Measurements from ENCODE around the gene MYCBP2.
"Not testable (repeated sequence)": the region's sequence is repeated elsewhere in the genome, so short reads cannot be mapped to it uniquely, and the experiment has no call there.

MYCBP2 gene

DNA sequence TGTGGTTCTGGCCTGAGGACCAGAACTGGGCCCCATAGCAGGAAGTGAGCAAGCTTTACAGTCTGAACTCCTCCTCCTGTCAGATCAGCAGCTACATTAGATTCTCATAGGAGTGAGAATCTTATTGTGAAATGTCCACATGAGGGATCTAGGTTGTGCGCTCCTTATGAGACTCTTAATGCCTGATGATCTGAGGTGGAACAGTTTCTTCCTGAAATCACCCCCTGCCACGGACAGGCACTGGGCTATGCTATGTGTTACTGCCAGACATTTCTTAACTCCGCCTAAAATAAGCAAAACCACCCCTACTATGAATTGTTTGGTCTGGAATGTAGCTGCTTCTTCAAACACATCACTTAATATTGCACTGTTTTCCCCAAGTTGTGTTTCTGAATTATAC is 304.6 kb downstream of the MYCBP2 start:
- DNase-seq: no peak

DNA sequence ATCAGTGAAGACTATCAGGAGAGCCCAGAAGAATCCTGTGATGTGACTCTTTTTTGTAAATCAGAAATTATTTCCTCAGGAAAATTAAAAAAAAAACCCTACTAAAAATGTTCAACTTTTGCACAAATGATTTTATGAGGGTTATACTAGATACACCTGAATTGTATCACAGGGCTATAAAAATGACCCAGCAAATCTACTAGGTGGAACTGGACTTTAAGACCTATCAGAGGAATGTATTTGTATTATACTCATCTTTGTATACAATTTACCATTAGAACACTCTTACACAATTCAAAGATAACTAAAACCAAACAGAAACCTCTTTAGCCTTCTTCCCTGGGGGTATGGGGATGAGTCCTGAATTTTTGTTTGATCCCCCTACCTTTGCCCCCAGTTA is 307.1 kb downstream of the MYCBP2 start:
- DNase-seq: no peak

DNA sequence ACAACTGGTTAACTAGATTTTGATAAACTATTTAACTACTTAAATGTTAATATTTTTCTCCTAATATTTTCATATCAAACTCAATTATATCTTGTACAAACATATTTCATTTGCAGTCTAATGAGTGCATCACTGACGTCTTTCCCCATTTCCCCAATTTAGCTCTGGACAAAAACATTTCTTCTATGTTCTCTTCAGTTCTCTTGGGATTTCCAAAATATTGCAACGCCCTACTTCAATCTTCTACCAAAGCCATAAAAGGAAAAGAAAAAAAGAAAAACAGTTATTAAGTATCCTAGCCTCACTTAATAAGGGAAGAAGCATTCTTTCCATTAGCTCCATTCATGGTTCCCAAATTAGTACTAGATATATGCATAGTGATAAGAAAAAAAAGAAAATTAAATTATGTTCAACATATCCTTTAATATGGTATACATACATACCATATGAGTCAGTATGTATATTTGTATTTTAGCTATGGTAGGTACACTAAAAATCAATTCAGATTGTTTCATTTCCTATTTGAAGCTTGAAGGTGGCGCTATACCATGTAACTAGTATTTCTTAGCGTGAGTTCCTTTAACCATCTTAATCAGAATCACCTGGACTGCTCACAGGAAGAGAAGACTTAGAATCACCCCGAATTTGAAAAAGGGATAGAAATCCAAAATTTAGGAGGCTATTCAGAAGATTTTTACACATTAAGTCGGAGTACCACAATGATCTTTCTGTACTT is 309.8 kb downstream of the MYCBP2 start:
- no peak for DNase-seq

DNA sequence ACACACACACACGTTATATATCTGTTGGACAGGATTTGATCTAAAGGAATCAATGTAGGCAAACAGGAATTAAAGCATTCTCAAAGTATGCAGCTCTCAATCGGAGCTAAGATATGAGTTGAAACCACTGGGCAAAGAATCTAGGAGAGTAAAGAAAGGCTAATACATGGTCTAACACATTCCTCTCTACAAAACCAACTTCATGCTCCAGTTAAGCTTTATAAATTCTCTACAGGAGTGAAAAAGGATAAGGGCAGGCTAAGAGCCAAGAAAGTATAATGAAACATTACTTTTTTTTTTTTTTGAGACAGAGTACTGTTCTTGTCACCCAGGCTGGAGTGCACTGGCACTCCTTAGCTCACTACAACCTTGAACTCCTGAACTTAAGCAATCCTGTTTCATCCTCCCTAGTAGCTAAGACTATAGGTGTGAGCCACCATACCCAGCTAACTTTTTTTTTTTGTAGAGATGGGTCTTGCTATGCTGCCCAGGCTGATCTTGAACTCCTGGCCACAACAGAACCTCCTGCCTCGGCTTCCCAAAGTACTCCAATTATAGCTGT is 310.6 kb downstream of the MYCBP2 start:
- no peak for DNase-seq

DNA sequence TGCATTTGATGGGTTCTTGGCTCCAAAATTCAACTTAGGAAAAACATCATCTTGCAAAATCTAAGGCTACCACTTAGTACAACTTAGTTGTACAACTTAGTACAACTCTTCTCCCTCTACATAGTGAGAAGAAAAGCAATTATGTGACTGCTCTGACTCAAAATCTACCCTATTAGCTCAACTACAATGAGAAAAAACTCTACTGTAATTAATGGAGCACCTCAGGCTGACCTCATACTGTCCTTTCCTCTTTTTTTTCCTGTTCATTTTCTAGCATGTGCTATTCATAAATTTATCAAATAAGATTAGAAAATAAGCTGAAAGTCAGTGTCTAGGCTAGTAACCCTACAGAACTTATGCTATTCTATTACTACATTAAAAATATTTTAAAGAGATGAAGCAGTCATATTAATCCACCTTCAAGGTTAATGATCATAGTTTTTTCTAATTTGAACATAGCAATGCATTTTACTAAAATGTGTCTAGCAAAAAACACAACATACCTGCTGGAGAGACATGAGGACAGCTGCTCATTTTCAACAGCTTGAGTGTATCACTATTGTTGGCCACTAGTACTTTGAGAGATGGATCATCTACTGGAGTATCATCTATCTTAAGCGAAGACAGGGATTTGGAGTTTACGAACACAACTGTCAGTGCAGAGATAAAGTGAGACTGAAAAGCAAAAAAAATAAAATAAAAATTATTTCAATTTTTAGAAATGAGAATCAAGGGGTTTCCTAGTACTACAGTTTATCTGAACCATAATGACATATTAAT is 311.8 kb downstream of the MYCBP2 start:
- no peak for DNase-seq

DNA sequence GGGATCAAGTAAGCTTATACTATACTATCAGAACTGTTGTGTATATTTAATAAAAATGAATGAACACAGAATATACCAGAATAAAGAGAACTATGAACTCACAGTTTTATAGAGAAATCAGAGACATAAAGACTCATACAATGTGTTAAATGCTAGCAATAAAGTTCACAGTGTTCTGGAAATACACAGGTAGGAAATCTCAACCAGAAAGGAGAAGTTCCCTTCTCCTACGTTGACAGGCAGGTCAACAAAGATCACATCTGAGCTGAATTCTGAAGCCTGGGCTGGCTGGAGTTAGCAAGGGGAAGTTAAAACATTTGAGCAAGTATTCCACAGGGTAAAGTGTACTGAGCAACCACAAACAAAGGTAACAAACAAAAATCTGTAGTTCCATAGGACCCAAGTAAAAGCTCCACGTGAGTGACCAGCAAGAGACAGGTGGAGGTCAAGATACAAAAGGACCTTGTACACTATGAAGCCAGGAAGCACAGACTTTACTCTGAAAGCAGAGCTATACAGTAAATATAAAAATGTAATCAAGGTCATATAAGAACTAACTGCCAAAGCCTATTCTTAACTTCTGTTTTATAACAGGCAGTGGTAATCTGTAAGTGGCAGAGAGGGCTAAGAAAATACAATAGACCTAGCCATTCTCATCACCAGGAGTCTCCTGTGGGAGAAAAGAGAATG is 312.9 kb downstream of the MYCBP2 start:
- no peak for DNase-seq

DNA sequence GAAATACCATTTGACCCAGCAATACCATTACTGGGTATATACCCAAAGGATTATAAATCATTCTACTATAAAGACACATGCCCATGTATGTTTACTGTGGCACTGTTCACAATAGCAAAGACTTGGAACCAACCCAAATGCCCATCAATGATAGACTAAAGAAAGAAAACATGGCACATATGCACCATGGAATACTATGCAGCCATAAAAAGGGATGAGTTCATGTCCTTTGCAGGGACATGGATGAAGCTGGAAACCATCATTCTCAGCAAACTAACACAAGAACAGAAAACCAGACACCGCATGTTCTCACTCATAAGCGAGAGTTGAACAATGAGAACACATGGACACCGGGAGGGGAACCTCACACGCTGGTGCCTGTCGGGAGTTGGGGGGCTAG is 317.2 kb downstream of the MYCBP2 start:
- DNase-seq: not testable (repeated sequence)

DNA sequence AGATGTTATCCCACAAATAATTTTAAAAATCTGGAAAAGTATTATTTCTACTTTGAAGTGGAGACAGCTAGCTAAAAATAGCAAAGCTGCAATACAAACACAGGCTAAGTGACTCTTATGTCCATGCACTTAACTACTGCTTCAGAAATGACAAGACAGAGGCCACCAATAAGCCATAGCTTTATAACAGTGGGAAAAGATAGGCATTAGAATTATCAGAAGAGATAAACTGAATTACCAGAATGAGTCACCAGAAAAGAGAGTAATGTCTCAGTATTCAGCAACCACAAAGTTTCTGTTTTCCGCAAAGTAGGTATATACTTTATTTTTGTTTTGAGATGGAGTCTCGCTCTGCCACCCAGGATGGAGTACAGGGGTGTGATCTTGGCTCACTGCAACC is 317.9 kb downstream of the MYCBP2 start:
- no peak for DNase-seq

DNA sequence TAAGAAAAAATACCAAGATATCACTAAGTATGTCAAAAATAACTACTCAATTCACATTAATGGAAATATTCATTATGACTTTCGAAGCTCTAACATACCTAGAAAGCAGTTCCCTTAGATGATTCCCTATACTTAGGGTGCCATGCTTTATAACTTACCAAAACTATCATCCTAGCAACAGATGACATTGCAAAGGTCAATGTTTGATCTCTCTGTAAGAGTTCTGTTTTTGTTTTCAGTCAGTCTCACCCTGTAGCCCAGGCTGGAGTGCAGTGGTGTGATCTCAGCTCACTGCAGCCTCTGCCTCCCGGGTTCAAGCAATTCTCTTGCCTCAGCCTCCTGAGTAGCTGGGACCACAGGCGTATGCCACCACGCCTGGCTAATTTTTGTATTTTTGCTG is 318.6 kb downstream of the MYCBP2 start:
- not testable (repeated sequence) for DNase-seq

DNA sequence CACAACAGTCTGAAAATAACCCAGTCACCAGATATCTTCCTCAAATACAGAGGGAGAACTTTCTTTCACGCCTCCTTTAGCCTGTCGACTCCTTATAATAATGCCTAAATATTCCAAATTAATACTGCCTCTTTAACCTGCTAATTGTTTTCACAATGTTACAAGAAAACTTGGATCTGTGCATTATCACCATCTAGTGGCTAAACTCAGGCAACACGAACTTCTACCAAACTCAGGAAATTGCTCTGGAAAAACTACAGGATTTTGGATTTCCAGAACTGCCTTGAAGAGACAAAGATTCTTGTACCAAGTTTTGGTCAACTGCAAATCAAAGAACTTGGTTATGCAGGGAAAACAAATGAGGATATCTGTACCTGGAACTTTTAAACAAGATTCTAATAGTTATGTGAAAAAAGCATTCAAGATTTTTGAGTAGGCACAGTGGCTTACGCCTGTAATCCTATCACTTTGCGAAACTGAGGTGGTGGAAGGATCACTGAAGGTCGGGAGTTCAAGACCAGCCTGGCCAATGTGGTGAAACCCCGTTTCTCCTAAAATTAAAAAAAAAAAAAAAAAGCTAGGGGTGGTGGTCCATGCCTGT is 324.2 kb downstream of the MYCBP2 start:
- DNase-seq: peak; percentile 5

DNA sequence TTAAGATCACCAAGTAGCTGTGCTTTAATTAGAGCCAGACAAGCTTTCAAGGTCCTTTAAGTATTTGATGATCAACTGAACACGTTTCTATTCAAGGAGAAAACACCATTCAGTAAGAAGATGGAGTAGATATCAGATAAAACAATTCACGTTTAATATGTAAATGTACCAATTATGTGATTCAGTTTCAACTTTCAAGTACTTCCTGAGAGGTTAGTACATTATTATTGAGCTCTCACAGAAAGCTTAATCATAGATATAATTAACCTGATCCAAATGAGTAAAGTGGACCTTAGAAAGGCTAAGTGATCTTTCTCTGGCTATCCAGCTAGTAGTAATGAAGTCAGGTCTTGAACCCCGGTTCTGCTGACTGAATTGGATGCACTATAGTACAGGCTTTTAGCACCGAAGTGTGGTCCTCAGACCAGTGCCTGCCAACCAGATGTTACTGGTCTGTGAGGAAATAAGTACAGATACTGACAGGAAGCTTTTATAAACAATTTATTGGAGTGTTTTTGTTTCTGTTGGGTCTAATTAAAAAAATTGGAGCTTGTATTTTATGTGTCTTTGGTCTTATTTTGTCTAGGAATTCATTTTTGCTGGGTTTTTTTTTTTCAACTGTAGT is 324.8 kb downstream of the MYCBP2 start:
- DNase-seq: no peak

DNA sequence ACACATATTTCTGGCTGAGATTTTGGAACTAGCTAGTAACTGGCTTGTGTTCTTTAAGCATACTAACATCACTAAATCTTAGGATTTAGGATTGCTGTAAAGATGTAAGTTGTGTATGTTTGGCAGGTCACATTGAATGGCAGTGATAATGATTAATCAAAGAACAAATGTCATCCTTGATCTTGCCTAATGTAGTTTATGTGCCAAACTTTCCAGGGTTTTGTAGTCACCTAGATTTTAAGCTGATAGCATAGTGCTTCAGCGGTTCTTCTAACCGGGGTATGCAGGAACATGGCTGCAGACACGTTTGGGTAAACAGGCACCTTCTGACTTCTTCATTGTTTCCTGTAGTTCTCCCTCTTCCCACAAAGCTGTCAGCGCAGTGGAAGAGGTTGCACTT is 325.4 kb downstream of the MYCBP2 start:
- DNase-seq: no peak

DNA sequence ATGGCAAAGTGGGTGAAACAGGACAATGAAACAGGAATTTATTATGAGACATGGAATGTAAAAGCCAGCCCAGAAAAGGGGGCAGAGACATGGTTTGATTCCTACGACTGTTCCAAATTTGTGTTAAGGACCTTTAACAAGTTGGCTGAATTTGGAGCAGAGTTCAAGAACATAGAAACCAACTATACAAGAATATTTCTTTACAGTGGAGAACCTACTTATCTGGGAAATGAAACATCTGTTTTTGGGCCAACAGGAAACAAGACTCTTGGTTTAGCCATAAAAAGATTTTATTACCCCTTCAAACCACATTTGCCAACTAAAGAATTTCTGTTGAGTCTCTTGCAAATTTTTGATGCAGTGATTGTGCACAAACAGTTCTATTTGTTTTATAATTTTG is 326.4 kb downstream of the MYCBP2 start:
- DNase-seq: no peak
